ENCODE data around the gene WDR70. TPM values are rescaled to one million over a fixed set of nuclear protein-coding genes. Genes with fewer than 3 reads are reported as not detected.

The WDR70 gene
- total and polyA plus RNA-seq, 2 donors (not counting 3 experiments of a cell fraction or from before 2014, with no cell fraction given): 6.7 to 37.3 TPM

DNA sequence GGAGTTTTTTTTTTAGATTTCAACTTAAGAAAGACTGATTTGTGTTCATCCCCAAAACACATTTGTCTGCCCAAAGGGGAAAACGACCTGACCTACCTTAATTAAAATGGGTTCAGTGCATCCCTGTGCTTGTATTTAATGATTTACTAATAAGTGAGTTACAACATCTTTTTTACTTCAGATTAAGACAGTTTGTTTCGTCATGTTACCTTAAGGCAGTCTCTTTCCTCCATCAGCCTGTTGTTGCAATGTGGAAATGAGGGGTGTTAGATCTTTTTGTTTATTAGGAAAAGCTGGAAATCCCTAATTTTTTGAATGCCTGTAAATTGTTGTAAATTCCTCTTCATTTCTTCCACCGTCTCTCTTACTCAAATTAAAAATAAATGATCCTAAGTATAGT is 283.2 kb downstream of the WDR70 start:
- Histone ChIP-seq H3K27me3 (ENCODE audit: control insufficient read depth in 2 of 2, insufficient read depth in 2 of 2, low read length in 2 of 2) (no peaks in the 10 kb centered on the region), H2AFZ (ENCODE audit: low read depth, low read length) (no peak overlapping the region), H3K4me3 (replicated peaks in 1 of 3; ENCODE audit: insufficient read depth in 1 of 3, low read depth in 1 of 3, low read length in 3 of 3) (no peak overlapping the region), H3K9ac (replicated peaks; ENCODE audit: extremely low read depth, insufficient read depth, low read length) (no peak overlapping the region), H3K4me2 (ENCODE audit: insufficient read depth, low read length) (no peak overlapping the region), H4K20me1 (replicated peaks; ENCODE audit: control insufficient read depth, extremely low read depth, insufficient read depth, low read length) (no peaks in the 10 kb centered on the region), H3K9me1 (replicated peaks; ENCODE audit: control insufficient read depth, extremely low read depth, insufficient read depth, low read length) (no peaks in the 10 kb centered on the region), H3K79me2 (ENCODE audit: control insufficient read depth, insufficient read depth, low read length) (no peaks in the 10 kb centered on the region), H3K4me1 (ENCODE audit: control insufficient read depth, extremely low read depth, insufficient read depth, low read length) (peaks cover 11% of the 10 kb centered on the region), H3K9me3 (replicated peaks; ENCODE audit: control insufficient read depth, insufficient read depth, low read length) (no peaks in the 10 kb centered on the region), H3K27ac (ENCODE audit: insufficient read depth, low read depth, low read length) (no peak overlapping the region), H3K36me3 (ENCODE audit: control insufficient read depth in 2 of 2, extremely low read depth in 1 of 2, insufficient read depth in 2 of 2, low read length in 2 of 2) (no peaks in the 10 kb centered on the region)
- no peak for FAIRE-seq
- DNase-seq (ENCODE audit: low read depth, low spot score): no peak
- no TSS peak for BruUV-seq (replicated peaks)
- intact Hi-C loops (cut with micrococcal nuclease): no loop called here
- ChIA-PET POLR2A (no interaction called here), CTCF (interaction anchor here (1.8 kb wide), 1 partner anchor 249 kb away, joined by 4 read pairs; no protein-coding TSS in a partner anchor)
- dilution Hi-C loops (cut with MboI; ENCODE audit: extremely low pct_ligation_motif_present, low sequenced_read_pairs): no loop called here
- TF ChIP-seq GATA2 (IDR thresholded peaks at IDR 0.05; ENCODE audit: insufficient read depth, insufficient read length, low read depth, low read length) (no peak), EZH2 (IDR thresholded peaks at IDR 0.05; ENCODE audit: borderline replicate concordance, low read depth, low read length, severe bottlenecking) (no peak), POLR2AphosphoS5 (IDR thresholded peaks at IDR 0.05; ENCODE audit: insufficient read depth, low read depth, low read length) (no peak), MYC (IDR thresholded peaks at IDR 0.05; ENCODE audit: low read depth, low read length) (no peak), FOS (IDR thresholded peaks at IDR 0.05; ENCODE audit: borderline replicate concordance, insufficient read depth, low read length) (no peak), POLR2A (IDR thresholded peaks at IDR 0.05; ENCODE audit: low read depth, low read length) (no peak)
- TF ChIP-seq, protein P1, sequence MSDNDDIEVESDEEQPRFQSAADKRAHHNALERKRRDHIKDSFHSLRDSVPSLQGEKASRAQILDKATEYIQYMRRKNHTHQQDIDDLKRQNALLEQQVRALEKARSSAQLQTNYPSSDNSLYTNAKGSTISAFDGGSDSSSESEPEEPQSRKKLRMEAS (IDR thresholded peaks at IDR 0.05; ENCODE audit: insufficient read depth, insufficient read length): no peak

DNA sequence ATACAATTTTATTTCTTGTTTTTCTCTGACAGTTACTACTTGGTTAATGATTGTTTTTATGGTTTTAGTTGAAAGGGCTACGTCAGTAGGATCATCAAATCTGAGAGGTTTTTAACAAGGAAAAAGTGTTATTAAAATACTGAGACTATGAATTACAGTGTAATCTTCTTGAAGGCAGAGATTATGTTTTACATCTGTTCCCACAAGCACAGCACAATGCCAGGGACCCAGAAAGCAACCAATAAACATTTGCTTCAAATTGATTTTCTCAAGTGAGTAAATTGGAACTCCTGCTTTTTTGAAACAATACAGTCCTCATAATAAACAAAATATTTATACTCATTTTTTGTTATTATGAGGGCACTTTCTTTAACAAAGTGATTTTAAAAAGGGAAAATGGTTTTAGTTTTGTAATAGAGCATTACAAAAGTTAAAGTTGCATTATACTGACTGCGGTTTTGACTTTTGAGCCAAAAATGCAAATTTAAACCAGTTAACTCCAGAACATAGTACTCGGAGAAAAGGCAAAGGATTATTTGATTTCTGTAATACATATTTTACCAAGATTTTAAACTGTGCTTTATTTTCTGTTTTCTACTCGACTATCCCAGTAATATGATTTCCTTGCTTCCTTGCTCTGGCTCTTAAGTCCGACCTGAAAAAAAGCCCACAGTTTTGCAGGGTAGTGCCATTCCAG is 283.8 kb downstream of the WDR70 start:
- no peaks in the 10 kb centered on the region for H3K36me3 ChIP-seq (ENCODE audit: control insufficient read depth in 2 of 2, extremely low read depth in 1 of 2, insufficient read depth in 2 of 2, low read length in 2 of 2)
- no peaks in the 10 kb centered on the region for H3K27me3 ChIP-seq (ENCODE audit: control insufficient read depth in 2 of 2, insufficient read depth in 2 of 2, low read length in 2 of 2)
- no peak overlapping the region for H3K4me3 ChIP-seq (replicated peaks in 1 of 3; ENCODE audit: insufficient read depth in 1 of 3, low read depth in 1 of 3, low read length in 3 of 3)
- dilution Hi-C loops (cut with MboI; ENCODE audit: extremely low pct_ligation_motif_present, low sequenced_read_pairs) (no loop called here), intact Hi-C loops (cut with micrococcal nuclease) (no loop called here)
- no peaks in the 10 kb centered on the region for H4K20me1 ChIP-seq (replicated peaks; ENCODE audit: control insufficient read depth, extremely low read depth, insufficient read depth, low read length)
- DNase-seq (ENCODE audit: low read depth, low spot score) (no peak), FAIRE-seq (no peak)
- ChIA-PET CTCF (interaction anchor here (1.8 kb wide), 1 partner anchor 250 kb away, joined by 4 read pairs; no protein-coding TSS in a partner anchor), POLR2A (no interaction called here)
- H3K9ac ChIP-seq (replicated peaks; ENCODE audit: extremely low read depth, insufficient read depth, low read length): no peak overlapping the region
- no peaks in the 10 kb centered on the region for H3K9me1 ChIP-seq (replicated peaks; ENCODE audit: control insufficient read depth, extremely low read depth, insufficient read depth, low read length)
- BruUV-seq (replicated peaks): no TSS peak
- H3K9me3 ChIP-seq (replicated peaks; ENCODE audit: control insufficient read depth, insufficient read depth, low read length): no peaks in the 10 kb centered on the region
- no peak overlapping the region for H3K4me2 ChIP-seq (ENCODE audit: insufficient read depth, low read length)
- peaks cover 12% of the 10 kb centered on the region for H3K4me1 ChIP-seq (ENCODE audit: control insufficient read depth, extremely low read depth, insufficient read depth, low read length)
- no peak overlapping the region for H3K27ac ChIP-seq (ENCODE audit: insufficient read depth, low read depth, low read length)
- H2AFZ ChIP-seq (ENCODE audit: low read depth, low read length): no peak overlapping the region
- H3K79me2 ChIP-seq (ENCODE audit: control insufficient read depth, insufficient read depth, low read length): no peaks in the 10 kb centered on the region
- TF ChIP-seq, protein P2, sequence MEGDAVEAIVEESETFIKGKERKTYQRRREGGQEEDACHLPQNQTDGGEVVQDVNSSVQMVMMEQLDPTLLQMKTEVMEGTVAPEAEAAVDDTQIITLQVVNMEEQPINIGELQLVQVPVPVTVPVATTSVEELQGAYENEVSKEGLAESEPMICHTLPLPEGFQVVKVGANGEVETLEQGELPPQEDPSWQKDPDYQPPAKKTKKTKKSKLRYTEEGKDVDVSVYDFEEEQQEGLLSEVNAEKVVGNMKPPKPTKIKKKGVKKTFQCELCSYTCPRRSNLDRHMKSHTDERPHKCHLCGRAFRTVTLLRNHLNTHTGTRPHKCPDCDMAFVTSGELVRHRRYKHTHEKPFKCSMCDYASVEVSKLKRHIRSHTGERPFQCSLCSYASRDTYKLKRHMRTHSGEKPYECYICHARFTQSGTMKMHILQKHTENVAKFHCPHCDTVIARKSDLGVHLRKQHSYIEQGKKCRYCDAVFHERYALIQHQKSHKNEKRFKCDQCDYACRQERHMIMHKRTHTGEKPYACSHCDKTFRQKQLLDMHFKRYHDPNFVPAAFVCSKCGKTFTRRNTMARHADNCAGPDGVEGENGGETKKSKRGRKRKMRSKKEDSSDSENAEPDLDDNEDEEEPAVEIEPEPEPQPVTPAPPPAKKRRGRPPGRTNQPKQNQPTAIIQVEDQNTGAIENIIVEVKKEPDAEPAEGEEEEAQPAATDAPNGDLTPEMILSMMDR (IDR thresholded peaks at IDR 0.05; ENCODE audit: extremely low read depth in 1 of 2, insufficient read depth in 1 of 2, low read depth in 1 of 2, low read length in 2 of 2): no peak
- TF ChIP-seq EZH2 (IDR thresholded peaks at IDR 0.05; ENCODE audit: borderline replicate concordance, low read depth, low read length, severe bottlenecking): no peak
- no peak for TF ChIP-seq POLR2AphosphoS5 (IDR thresholded peaks at IDR 0.05; ENCODE audit: insufficient read depth, low read depth, low read length)
- no peak for TF ChIP-seq FOS (IDR thresholded peaks at IDR 0.05; ENCODE audit: borderline replicate concordance, insufficient read depth, low read length)
- TF ChIP-seq POLR2A (IDR thresholded peaks at IDR 0.05; ENCODE audit: low read depth, low read length): no peak
- TF ChIP-seq, protein P1 (IDR thresholded peaks at IDR 0.05; ENCODE audit: insufficient read depth, insufficient read length): no peak
- no peak for TF ChIP-seq GATA2 (IDR thresholded peaks at IDR 0.05; ENCODE audit: insufficient read depth, insufficient read length, low read depth, low read length)
- no peak for TF ChIP-seq MYC (IDR thresholded peaks at IDR 0.05; ENCODE audit: low read depth, low read length)
- no peak for TF ChIP-seq JUN (IDR thresholded peaks at IDR 0.05; ENCODE audit: borderline replicate concordance, insufficient read depth, insufficient read length, low read depth)
